ENCODE data around the gene NOP53.
A peak's percentile ranks its signal among the peaks of the same experiment; 100 is the strongest.

Gene NOP53

DNA sequence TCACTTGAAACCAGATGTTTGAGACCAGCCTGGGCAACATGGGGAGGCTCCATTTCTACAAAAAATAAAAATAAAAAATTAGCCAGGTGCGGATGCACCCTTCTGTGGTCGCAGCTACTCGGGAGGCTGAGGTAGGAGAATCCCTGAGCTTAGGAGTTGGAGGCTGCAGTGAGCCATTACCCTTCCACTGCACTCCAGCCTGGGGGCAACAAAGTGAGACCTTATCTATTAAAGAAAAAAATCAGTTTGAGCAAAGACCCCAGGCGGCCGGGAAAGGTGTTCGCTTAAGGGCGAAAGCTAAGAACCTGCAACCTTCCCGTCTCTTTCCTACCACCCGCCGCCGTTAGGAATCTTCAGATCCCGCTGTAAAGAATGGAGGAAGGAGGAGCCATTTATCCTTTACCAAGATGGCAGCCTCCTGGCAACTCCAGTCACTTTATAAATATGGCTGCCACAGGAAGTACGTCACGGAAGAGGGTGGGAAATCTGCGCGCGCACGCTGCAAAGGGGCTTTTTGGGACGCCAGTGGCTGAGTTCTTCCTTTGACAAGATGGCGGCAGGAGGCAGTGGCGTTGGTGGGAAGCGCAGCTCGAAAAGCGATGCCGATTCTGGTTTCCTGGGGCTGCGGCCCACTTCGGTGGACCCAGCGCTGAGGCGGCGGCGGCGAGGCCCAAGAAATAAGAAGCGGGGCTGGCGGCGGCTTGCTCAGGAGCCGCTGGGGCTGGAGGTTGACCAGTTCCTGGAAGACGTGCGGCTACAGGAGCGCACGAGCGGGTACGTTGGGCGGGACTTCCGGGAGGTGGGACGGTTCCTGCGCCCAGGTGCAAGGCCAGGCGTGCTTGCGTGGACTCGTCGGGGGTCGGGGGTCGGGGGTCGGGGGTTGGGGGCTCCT is at the start of gene NOP53:
NOP53 (plus strand) TSS at position 537 of the 892 bp plus-strand sequence; CDS start at position 551, 14 bp downstream.
- intact Hi-C loops (cut with micrococcal nuclease) = no loop called here
- peaks cover 5% of the 10 kb centered on the region for H3K27me3 Mint-ChIP-seq
- H3K4me3 Mint-ChIP-seq = peak within 1 kb of the TSS; percentile 97
- H3K27ac Mint-ChIP-seq = peak within 1 kb of the TSS; percentile 100
- H3K36me3 Mint-ChIP-seq (ENCODE audit: low read depth) = peaks cover 44% of the 10 kb centered on the region
- no peaks in the 10 kb centered on the region for H3K9me3 Mint-ChIP-seq
- peaks cover 39% of the 10 kb centered on the region for H3K4me1 Mint-ChIP-seq (ENCODE audit: low read depth)

DNA sequence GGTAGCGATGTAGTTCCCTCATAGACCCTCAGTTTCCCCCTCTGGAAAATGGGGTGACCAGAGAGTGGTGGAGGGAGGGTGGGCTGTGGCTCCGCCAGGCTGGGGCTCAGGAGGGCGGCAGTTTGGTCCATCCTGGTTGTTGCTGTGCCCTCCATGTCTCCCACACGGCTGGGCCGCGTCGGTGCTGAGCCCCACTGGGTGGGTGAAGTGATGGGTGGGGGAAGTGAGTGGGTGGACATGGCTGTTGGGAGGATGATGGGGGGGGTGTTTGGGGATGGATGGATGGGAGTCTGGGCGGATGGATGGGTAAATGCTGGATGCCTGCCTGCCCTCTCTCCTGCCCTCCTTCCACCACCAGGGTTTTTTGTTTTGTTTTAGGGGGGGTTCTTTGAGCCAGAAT is 48.7 kb upstream of the NOP53 start:
- intact Hi-C loops (cut with micrococcal nuclease) = loop anchor here (10.0 kb wide), 1 partner anchor 182 kb away; the partner anchor contains the start of gene NAPA
- no peak overlapping the region for H3K27ac Mint-ChIP-seq
- no peak overlapping the region for H3K4me3 Mint-ChIP-seq
- H3K36me3 Mint-ChIP-seq (ENCODE audit: low read depth) = peaks cover 90% of the 10 kb centered on the region
- peaks cover 14% of the 10 kb centered on the region for H3K4me1 Mint-ChIP-seq (ENCODE audit: low read depth)
- H3K27me3 Mint-ChIP-seq = no peaks in the 10 kb centered on the region
- H3K9me3 Mint-ChIP-seq = no peaks in the 10 kb centered on the region

DNA sequence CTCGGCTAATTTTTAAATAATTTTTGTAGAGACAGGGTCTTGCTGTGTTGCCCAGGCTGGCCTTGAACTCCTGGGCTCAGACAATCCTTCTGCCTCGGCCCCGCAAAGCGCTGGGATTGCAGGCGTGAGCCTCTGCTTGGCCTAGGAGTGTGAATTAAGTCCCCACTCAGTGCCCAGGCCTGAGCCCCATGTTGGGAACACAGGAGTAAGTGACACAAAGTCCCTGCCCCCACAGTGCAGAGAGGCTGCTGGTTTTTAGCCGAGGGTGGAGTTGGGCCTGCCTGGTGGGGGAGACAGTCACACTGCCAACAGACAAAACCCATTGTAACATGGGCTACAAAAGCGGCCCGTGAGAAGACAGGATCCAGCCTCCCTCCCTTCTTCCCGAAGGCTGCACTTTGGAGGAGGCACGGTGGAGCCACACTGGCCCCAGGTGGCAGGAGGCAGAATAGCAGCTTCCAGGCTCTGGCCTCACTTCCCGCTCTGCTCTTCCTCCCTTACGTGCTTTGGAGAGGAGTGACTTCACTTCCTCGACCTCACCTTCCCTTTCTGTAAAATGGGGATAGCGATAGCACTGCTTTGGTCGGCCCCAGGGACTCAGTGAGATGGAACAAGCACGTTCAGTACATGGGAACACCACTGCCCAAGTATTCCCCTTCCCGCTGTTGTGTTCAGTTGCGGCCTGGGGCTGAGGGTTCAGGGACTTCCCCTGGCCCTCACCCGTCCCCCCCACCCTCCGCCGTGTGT is 47.3 kb upstream of the NOP53 start:
- Mint-ChIP-seq H3K27ac (peak overlapping the region; percentile 62), H3K36me3 (ENCODE audit: low read depth) (peaks cover 88% of the 10 kb centered on the region), H3K27me3 (no peaks in the 10 kb centered on the region), H3K9me3 (no peaks in the 10 kb centered on the region), H3K4me1 (ENCODE audit: low read depth) (peaks cover 22% of the 10 kb centered on the region), H3K4me3 (no peak overlapping the region)
- intact Hi-C loops (cut with micrococcal nuclease) = loop anchor here (1.0 to 10.0 kb wide), 2 partner anchors 183 to 262 kb away; partner anchors contain the start of gene NAPA

DNA sequence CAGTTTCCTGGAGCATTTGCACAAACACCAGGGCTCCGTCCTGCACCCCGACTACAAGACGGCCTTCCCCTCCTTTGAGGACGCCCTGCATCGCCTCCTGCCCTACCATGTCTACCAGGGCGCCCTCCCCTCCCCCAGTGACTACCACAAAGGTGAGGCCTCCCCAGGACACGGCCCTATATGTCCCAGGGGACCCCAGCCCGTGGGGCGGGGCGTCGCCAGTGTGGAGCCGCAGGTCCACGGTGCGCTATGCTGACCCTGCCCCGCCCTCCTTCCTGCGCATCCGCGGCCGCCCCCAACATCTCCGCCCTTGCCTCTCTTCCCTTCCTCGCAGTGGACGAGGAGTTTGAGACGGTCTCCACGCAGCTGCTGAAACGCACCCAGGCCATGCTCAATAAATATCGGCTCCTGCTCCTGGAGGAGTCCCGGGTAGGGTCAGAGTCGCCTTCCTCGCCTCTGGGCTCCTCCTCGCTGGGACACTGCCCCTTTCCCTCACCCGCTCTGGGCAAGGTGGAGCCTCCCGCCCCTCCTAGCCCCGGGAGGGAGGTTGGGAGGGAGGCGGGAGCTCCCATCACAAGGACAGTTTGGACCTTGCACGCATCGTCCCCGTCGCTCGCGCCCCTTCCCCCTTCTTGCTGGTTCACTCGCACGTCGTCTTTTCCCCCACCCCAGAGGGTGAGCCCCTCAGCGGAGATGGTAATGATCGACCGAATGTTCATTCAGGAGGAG is 46.6 kb upstream of the NOP53 start:
- Mint-ChIP-seq H3K36me3 (ENCODE audit: low read depth) (peaks cover 82% of the 10 kb centered on the region), H3K4me3 (no peak overlapping the region), H3K27me3 (no peaks in the 10 kb centered on the region), H3K27ac (no peak overlapping the region), H3K4me1 (ENCODE audit: low read depth) (peaks cover 22% of the 10 kb centered on the region), H3K9me3 (no peaks in the 10 kb centered on the region)
- intact Hi-C loops (cut with micrococcal nuclease) = loop anchor here (1.0 to 10.0 kb wide), 2 partner anchors 184 to 262 kb away; partner anchors contain the start of gene NAPA

DNA sequence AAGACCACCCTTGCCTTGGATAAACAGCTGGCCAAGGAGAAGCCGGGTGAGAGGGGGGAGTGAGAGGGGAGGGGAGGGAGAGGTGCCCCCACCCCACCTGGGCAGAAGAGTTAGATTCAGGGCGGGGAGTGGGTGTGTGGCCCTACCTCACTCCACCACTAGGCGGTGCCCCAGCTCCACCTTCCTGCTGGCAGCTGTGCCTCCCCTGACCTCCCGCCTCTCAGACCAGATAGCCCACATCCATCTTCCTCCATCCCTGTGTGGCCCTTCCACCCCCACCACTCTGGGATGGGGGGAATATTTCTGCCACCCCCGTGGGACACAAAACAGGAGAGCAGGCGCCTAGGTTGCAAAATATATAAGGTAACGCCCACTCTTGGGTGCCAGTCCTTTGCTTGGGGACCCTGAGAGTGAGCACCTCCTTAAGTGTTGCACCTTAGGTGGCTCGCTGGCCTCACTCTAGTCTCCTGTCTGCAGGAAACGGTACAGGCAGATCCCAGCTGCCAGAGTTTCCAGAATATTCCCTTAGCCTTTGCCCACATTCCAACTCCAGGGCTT is 45.9 kb upstream of the NOP53 start:
- no peaks in the 10 kb centered on the region for H3K27me3 Mint-ChIP-seq
- no peak overlapping the region for H3K27ac Mint-ChIP-seq
- H3K4me1 Mint-ChIP-seq (ENCODE audit: low read depth) = peaks cover 22% of the 10 kb centered on the region
- intact Hi-C loops (cut with micrococcal nuclease) = loop anchor here (10.0 kb wide), 1 partner anchor 185 kb away; the partner anchor contains the start of gene NAPA
- H3K4me3 Mint-ChIP-seq = no peak overlapping the region
- peaks cover 78% of the 10 kb centered on the region for H3K36me3 Mint-ChIP-seq (ENCODE audit: low read depth)
- H3K9me3 Mint-ChIP-seq = no peaks in the 10 kb centered on the region

DNA sequence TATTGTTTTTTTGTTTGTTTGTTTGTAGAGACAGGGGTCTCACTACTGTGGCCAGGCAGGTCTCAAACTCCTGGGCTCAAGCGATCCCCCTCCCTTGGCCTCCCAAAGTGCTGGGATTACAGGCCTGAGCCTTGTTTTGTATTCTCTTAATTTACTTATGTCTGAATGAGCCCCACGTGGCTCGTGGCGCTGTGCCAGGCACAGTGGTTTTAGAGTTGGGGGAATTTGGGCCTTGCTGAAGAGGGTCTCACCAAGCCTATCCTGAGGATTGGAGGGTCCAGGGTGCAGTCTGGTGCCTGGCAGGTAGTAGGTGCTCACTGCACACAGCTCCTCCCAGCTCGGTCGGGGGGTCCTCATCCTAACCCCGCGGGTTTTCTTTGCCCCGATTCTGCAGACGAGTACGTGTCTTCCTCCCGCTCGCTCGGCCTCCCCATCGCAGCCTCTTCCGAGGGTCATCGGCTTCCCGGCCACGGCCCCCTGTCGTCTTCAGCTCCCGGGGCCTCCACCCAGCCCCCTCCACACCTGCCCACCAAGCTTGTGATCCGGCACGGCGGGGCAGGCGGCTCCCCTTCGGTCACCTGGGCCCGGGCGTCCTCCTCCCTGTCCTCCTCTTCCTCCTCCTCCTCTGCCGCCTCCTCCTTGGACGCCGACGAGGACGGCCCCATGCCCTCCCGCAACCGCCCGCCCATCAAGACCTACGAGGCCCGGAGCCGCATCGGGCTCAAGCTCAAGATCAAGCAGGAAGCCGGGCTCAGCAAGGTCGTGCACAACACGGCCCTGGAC is 44.2 kb upstream of the NOP53 start:
- Mint-ChIP-seq H3K27me3 (peaks cover 2% of the 10 kb centered on the region), H3K36me3 (ENCODE audit: low read depth) (peaks cover 62% of the 10 kb centered on the region), H3K4me3 (no peak overlapping the region), H3K4me1 (ENCODE audit: low read depth) (peaks cover 22% of the 10 kb centered on the region), H3K9me3 (no peaks in the 10 kb centered on the region), H3K27ac (no peak overlapping the region)
- intact Hi-C loops (cut with micrococcal nuclease) = no loop called here

DNA sequence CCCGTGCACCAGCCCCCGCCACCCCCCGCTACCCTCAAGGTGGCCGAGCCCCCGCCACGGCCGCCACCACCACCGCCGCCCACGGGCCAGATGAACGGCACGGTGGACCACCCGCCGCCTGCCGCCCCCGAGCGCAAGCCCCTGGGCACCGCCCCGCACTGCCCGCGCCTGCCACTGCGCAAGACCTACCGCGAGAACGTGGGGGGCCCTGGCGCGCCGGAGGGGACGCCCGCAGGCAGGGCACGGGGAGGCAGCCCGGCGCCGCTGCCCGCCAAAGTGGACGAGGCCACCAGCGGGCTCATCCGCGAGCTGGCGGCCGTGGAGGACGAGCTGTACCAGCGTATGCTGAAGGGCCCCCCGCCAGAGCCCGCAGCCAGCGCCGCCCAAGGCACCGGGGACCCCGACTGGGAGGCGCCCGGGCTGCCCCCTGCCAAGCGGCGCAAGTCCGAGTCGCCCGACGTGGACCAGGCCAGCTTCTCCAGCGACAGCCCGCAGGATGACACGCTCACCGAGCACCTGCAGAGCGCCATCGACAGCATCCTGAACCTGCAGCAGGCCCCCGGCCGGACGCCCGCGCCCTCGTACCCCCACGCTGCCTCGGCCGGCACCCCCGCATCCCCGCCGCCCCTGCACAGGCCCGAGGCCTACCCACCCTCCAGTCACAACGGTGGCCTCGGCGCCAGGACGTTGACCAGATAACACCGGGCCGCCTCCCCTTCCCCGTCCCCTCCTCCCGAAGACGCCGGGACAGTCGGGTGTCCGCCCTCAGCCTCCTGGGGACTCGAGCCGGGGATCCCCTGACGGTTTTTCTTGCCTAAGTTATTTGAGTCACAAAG is 43.4 kb upstream of the NOP53 start:
- intact Hi-C loops (cut with micrococcal nuclease) = no loop called here
- H3K27me3 Mint-ChIP-seq = peaks cover 4% of the 10 kb centered on the region
- no peak overlapping the region for H3K4me3 Mint-ChIP-seq
- no peak overlapping the region for H3K27ac Mint-ChIP-seq
- H3K4me1 Mint-ChIP-seq (ENCODE audit: low read depth) = peaks cover 23% of the 10 kb centered on the region
- H3K9me3 Mint-ChIP-seq = no peaks in the 10 kb centered on the region
- H3K36me3 Mint-ChIP-seq (ENCODE audit: low read depth) = peaks cover 53% of the 10 kb centered on the region

DNA sequence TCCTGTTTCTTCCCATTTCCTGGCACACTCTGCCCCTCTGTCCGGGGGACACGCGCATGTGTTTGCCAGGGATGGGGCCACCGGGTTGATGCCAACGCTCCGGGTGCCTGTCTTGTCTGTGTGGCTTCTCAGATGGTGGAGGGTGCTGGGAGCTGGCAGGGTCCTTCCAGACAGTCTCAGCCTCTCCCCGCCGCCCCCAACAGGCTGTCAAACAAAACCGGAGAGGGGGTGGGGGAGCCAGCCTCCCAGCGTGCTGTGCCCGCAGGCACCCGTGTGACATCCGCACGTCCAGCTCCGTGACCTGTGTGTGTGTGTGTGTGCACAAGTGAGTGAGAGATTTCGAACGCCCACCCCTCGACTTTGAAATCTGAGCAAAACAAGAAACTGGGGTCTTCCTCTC is 42.7 kb upstream of the NOP53 start:
- Mint-ChIP-seq H3K36me3 (ENCODE audit: low read depth) (peaks cover 51% of the 10 kb centered on the region), H3K4me1 (ENCODE audit: low read depth) (peaks cover 24% of the 10 kb centered on the region), H3K27me3 (peaks cover 11% of the 10 kb centered on the region), H3K9me3 (no peaks in the 10 kb centered on the region), H3K27ac (peak overlapping the region; percentile 34), H3K4me3 (no peak overlapping the region)
- intact Hi-C loops (cut with micrococcal nuclease) = no loop called here

DNA sequence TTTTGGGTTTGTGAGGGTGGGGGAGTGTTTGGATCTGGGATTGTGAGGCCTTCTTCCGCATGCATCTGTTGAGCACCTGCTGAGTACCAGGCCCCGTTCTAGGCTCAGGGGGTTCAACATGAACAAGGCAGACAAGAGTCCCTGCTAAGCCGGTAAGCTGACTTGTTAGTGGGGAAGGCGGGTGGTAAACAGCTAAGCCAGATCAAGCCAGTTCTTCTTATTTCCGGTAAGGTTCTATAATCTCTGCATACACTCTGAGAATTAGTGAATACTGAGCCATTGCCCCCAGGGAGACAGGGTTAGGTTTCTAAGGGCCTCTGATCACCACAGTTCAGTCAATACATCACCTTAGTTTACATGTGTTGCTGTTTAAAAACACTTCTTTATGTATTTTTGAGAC is 42.0 kb upstream of the NOP53 start:
- Mint-ChIP-seq H3K27ac (no peak overlapping the region), H3K4me1 (ENCODE audit: low read depth) (peaks cover 18% of the 10 kb centered on the region), H3K27me3 (peaks cover 13% of the 10 kb centered on the region), H3K36me3 (ENCODE audit: low read depth) (peaks cover 47% of the 10 kb centered on the region), H3K9me3 (no peaks in the 10 kb centered on the region), H3K4me3 (no peak overlapping the region)
- intact Hi-C loops (cut with micrococcal nuclease) = no loop called here

DNA sequence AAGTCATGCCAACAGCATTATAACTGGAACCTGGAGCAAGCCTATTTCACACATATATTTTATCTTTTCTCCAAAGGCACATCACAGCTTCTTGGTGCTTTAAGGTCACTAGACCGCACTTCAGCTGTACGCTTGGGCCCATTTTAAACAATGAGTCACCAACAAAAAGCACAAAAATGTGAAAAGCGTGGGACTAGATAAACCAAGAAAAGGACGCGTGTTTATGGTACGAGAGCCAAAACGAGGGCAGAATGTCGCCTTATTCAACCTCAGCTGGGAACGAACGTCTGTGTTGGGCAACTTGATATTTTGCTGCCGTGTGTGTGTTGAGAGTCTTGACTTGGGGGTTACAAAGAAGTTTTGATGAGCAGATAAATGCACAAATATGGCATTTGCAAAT is 41.3 kb upstream of the NOP53 start:
- Mint-ChIP-seq H3K4me1 (ENCODE audit: low read depth) (peaks cover 12% of the 10 kb centered on the region), H3K27ac (no peak overlapping the region), H3K27me3 (peaks cover 13% of the 10 kb centered on the region), H3K9me3 (no peaks in the 10 kb centered on the region), H3K36me3 (ENCODE audit: low read depth) (peaks cover 40% of the 10 kb centered on the region), H3K4me3 (no peak overlapping the region)
- intact Hi-C loops (cut with micrococcal nuclease) = no loop called here

DNA sequence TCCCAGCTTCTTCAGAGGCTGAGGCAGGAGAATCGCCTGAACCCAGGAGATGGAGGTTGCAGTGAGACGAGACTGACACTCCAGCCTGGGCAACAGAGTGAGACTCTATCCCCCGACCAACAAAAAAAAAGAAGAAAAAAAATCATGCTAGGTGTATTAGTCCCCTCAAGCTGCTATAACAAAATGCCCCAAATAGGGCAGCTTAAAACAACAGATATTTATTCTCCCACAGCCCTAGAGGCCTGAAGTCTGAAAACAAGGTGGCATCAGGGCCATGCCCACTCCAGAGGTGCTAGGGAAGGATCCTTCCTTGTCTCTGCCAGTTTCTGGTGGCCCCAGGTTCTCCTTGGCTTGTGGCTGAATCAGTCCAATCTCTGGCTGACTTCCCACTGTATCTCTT is 40.7 kb upstream of the NOP53 start:
- H3K4me1 Mint-ChIP-seq (ENCODE audit: low read depth) = peaks cover 11% of the 10 kb centered on the region
- no peaks in the 10 kb centered on the region for H3K9me3 Mint-ChIP-seq
- H3K27me3 Mint-ChIP-seq = peaks cover 13% of the 10 kb centered on the region
- intact Hi-C loops (cut with micrococcal nuclease) = no loop called here
- no peak overlapping the region for H3K27ac Mint-ChIP-seq
- H3K4me3 Mint-ChIP-seq = no peak overlapping the region
- H3K36me3 Mint-ChIP-seq (ENCODE audit: low read depth) = peaks cover 34% of the 10 kb centered on the region

All from dendritic cell treated with granulocyte-macrophage colony-stimulating factor and Interleukin-4, amounts not matched to agents 40 ng/mL and 50 ng/mL, for 4 days (primary cell).